C4-2B (cell line): ENCODE measurements around the gene DIPK1A.

Source experiments
- CTCF ChIP-seq: fragments of 450-650 bp; conservative IDR thresholded peaks from 2 replicates; pipeline ENCODE4 v1.5.1; 2017; ENCODE audit warnings: mild to moderate bottlenecking
- ZFX ChIP-seq: fragments of 450-650 bp; IDR thresholded peaks from 2 replicates; pipeline ENCODE4 v1.6.1; 2017

GRCh38 chr1:92845908-92846307 lies 115.4 kb downstream of the DIPK1A start:
- TF ChIP-seq CTCF (no peak), ZFX (no peak)
